Omental fat pad (tissue), 4 donors: ENCODE measurements around the gene DBNDD2. TPM values are rescaled to one million over a fixed set of nuclear protein-coding genes. Genes with fewer than 3 reads are reported as not detected.
A peak's percentile ranks its signal among the peaks of the same experiment; 100 is the strongest.

Source experiments
- ATAC-seq: fragments of 150-250 bp; one replicate; pipeline ENCODE4 v1.9.1; 2016; ENCODE audit warnings: mild to moderate bottlenecking, moderate library complexity; ENCODE audit not compliant: low FRiP score
- DNase-seq: peaks from one replicate; pipeline ENCODE4 v3.0.0-alpha.2; 2019; ENCODE audit warnings: low spot score
- total RNA-seq, 4 donors: library from RNA; depleted of rRNA; stranded (reverse); fragments of >200 nt; gene quantifications; one replicate each; pipeline ENCODE4 v1.1.0, GENCODE V29; 2016
- TF ChIP-seq, protein P1 (sequence below), 3 donors: fragments of 450-650 bp; IDR thresholded peaks; one replicate each; pipeline ENCODE4 v1.5.1; 2016 to 2017; ENCODE audit warnings: antibody characterized with exemption in 3 of 3, mild to moderate bottlenecking in 3 of 3, moderate library complexity in 2 of 3

The DBNDD2 gene
- total RNA-seq, 4 donors from 2014 or later: 20.7 to 45.7 (median 27.9) TPM

DNA sequence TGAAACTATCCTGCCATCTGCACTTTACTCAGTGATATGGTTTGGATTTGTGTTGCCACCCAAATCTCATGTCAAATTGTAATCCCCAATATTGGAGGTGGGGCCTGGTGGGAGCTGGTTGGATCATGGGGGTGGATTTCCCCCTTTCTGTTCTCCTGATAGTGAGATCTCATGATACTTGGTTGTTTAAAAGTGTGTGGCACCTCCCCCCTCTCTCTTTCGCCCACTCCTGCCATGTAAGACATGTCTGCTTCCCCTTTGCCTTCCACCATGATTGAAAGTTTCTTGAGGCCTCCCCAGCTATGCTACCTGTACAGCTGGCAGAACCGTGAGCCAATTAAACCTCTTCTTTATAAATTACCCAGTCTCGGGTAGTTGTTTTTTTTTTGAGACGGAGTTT is 25.9 kb downstream of the DBNDD2 start:
- ATAC-seq: no peak

DNA sequence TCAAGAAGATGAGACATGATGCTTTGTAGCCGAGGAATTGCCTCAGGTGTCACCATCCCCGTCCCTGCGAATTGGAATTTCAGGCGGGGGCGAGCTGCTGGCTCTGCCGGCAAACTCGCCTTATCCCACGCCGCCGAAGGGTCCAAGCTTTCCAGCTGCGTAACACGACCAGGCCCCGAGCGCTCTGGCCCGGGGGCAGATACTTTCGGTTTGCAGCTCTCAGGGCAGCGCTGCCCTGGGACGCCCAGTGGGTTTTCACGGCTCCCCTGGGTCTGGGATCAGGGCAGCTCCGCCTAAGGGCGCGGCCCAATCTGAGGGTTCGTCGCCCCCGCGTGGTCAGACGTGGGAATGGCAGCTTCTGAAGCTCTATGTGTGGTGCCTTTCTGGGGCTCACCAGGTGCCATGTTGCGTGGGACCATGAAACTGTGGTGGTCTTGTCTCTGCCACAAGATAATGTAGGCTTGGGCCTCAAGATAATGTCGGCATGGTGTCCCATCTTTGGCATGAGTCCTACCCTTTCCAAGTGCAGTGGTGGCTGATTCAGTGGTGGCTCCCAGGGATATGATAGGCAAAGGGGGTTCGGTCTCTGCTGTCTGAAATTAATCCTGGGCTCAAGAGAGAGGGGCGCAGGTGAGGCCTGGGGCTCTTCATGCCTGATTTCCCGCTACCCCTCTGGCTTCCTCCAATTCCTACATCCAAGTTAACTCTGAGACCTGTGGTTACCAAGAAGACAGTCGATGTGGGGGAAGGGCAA is 28.8 kb downstream of the DBNDD2 start:
- peak; percentile 76 for DNase-seq
- ATAC-seq: peak; percentile 99
- TF ChIP-seq, protein P1, sequence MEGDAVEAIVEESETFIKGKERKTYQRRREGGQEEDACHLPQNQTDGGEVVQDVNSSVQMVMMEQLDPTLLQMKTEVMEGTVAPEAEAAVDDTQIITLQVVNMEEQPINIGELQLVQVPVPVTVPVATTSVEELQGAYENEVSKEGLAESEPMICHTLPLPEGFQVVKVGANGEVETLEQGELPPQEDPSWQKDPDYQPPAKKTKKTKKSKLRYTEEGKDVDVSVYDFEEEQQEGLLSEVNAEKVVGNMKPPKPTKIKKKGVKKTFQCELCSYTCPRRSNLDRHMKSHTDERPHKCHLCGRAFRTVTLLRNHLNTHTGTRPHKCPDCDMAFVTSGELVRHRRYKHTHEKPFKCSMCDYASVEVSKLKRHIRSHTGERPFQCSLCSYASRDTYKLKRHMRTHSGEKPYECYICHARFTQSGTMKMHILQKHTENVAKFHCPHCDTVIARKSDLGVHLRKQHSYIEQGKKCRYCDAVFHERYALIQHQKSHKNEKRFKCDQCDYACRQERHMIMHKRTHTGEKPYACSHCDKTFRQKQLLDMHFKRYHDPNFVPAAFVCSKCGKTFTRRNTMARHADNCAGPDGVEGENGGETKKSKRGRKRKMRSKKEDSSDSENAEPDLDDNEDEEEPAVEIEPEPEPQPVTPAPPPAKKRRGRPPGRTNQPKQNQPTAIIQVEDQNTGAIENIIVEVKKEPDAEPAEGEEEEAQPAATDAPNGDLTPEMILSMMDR (IDR thresholded peaks at IDR 0.05): peak in 2 of 3 donors; percentile 44 to 66

More for the DNA sequence above, 25.9 kb downstream of the DBNDD2 start:
- TF ChIP-seq, protein P1 (IDR thresholded peaks at IDR 0.05): no peak
- DNase-seq: no peak

- ATAC-seq: no peak
- TF ChIP-seq, protein P1 (IDR thresholded peaks at IDR 0.05): no peak
- DNase-seq: no peak
These were observed 32.3 kb downstream of the DBNDD2 start for GRCh38 chr20:45440424-45440823.

DNA sequence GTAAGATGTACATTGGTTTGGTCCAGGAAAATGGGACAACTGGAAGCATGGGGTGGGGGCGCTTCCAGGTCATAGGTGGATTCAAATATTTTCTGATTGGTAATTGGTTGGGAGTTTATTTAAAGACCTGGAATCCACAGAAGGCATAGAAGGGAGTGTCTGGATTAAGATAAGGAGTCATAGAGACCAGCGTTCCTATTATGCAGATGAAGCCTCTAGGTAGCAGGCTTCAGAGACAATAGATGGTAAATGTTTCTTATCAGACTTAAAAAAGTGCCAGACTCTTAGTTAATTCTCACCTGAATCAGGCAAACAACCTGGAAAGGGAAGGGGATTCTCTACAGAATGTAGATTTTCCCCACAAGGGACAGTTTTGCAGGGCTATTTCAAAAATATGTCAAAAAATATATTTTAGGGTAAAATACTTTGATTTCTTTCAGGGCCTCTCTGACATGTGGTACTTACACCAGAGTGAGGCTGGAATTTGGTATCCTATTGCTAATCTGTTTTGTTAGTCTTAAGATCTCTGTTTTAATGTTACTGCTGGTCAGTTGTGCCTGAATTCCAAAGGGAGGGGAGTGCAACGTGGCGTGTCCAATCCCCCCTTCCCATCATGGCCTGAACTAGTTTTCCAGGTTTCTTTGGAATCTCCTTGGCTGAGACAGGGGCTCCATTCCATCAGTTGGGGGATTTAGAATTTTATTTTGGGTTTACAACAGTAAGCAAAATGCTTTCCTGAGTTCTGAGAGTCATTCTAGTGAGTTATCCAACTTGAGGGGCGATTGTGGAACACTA is 33.0 kb downstream of the DBNDD2 start:
- DNase-seq: no peak
- ATAC-seq: no peak
- TF ChIP-seq, protein P1 (IDR thresholded peaks at IDR 0.05): no peak

DNA sequence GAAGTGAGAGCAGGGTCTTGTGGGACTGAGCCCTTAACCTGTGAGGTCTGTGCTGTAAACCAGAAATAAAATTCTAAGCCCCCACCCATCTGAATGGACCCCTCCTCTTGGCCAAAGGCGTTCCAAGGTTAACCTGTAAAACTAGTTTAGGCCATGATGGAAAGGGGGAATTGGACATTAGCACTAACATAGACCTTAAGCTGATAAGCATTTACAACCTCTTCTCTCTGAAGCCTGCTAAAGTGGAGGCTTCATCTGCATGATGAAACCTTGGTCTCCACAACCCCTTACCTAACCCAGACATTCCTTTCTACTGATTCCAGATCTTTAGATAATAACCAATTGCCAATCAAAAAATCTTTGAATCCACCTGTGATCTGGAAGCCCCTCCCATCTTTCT is 33.7 kb downstream of the DBNDD2 start:
- no peak for DNase-seq
- ATAC-seq: no peak
- TF ChIP-seq, protein P1 (IDR thresholded peaks at IDR 0.05): no peak

DNA sequence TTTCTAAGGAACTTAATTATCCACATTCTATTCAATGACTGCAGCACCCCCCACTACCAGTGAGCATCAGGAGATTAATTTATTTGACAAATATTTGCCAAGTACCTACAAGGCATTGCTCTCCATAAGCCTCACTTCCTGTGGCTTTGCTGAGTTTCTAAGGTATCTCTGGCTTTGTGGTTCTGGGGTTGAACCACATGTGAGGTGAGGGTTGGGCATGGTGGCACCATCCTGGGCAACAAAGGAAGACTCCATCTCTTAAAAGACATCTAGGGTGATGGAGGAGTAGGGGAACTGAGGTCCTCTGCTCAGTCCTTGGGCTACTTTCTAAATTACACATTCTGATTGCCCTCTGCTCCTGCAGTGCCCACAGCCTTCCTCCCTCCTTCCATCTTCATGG is 36.0 kb downstream of the DBNDD2 start:
- no peak for ATAC-seq
- no peak for DNase-seq
- TF ChIP-seq, protein P1 (IDR thresholded peaks at IDR 0.05): no peak
